HCT116 (cell line): Measurements from ENCODE around the gene FAM228B. TPM values are rescaled to one million over a fixed set of nuclear protein-coding genes. Genes with fewer than 3 reads are reported as not detected.

ENCODE experiments used
- ATAC-seq: fragments of 200-7000 bp; cut with Tn5 transposase; 2 replicates; pipeline ENCODE4 v1.9.1; 2020; ENCODE audit warnings: mild to moderate bottlenecking, moderate library complexity
- BruUV-seq: library from RNA; stranded (reverse); fragments of 400-500 nt; replicated peaks from 2 replicates; lab custom pipeline; 2021; lab: Mats Ljungman, UMichigan
- CTCF ChIA-PET: fragments of 300-600 bp; sonication (Branson Sonifier 250); formaldehyde crosslinking; loops from one replicate; lab custom pipeline; 2021; ENCODE audit warnings: antibody characterized with exemption; lab: Charles Lee
- POLR2A ChIA-PET: fragments of 300-600, 350-600 bp; sonication (Branson Sonifier 250); formaldehyde crosslinking; loops from one replicate; lab custom pipeline; 2021; ENCODE audit warnings: antibody characterized with exemption; lab: Charles Lee
- RAD21 ChIA-PET, 2 experiments: fragments of 300-600 bp; sonication (Branson Sonifier 250); formaldehyde crosslinking; loops; one replicate each; lab custom pipeline; 2023; ENCODE audit warnings: low total read pairs in 2 of 2; ENCODE audit not compliant: uncharacterized antibody in 2 of 2, unreplicated experiment in 2 of 2, low non-redundant PET in 1 of 2; lab: Charles Lee
- DNase-seq: peaks from one replicate; pipeline ENCODE4 v3.0.0-alpha.2; 2010; ENCODE audit warnings: low read depth, low spot score
- H2AFZ ChIP-seq: fragments of 200-600 bp; shearing (Covaris generic), sonication (generic); 2 replicates; pipeline ENCODE4 v1.6.1; 2017; ENCODE audit warnings: low read depth, mixed run types, mixed read lengths, antibody characterized with exemption, low read length; ENCODE audit not compliant: poor library complexity, severe bottlenecking
- H3K27ac ChIP-seq: 2 replicates; pipeline ENCODE4 v1.5.1; 2012; ENCODE audit warnings: low read depth, low read length
- H3K27me3 ChIP-seq: fragments of 200-600 bp; sonication (generic); 2 replicates; pipeline ENCODE4 v1.6.1; 2016; ENCODE audit warnings: mixed run types, low read length, mixed read lengths; ENCODE audit not compliant: insufficient read depth
- H3K36me3 ChIP-seq, 2 experiments: fragments of 200-500 bp in 1 of 2; fragments of 200-600 bp in 1 of 2; sonication (Bioruptor generic) in 1 of 2; sonication (generic) in 1 of 2; 2 replicates each; pipeline versions ENCODE4 v1.5.1 to v1.6.1; 2014 to 2016; ENCODE audit warnings: low read length in 2 of 2, inconsistent platforms in 1 of 2, mixed read lengths in 1 of 2, mixed run types in 1 of 2; ENCODE audit not compliant: insufficient read depth in 2 of 2, control insufficient read depth in 1 of 2
- H3K4me1 ChIP-seq, 2 experiments: fragments of 200-600 bp in 1 of 2; sonication (generic) in 1 of 2; 2 replicates each; pipeline versions ENCODE4 v1.5.1 to v1.6.1; 2012 to 2017; ENCODE audit warnings: low read length in 2 of 2, inconsistent platforms in 1 of 2, mild to moderate bottlenecking in 1 of 2, mixed read lengths in 1 of 2, mixed run types in 1 of 2, moderate library complexity in 1 of 2; ENCODE audit not compliant: insufficient read depth in 2 of 2, control insufficient read depth in 1 of 2
- H3K4me2 ChIP-seq: fragments of 200-600 bp; sonication (generic); 2 replicates; pipeline ENCODE4 v1.6.1; 2017; ENCODE audit warnings: mixed run types, low read length, mixed read lengths
- H3K4me3 ChIP-seq, 2 experiments: fragments of 200-600 bp in 1 of 2; sonication (generic) in 1 of 2; replicated peaks in 1 of 2; 2 replicates each; pipeline ENCODE4 v1.5.1; 2011 to 2016; ENCODE audit warnings: low read length in 2 of 2, control low read depth in 1 of 2, low read depth in 1 of 2, mild to moderate bottlenecking in 1 of 2, mixed read lengths in 1 of 2, mixed run types in 1 of 2
- H3K79me2 ChIP-seq: fragments of 200-600 bp; sonication (generic); 2 replicates; pipeline ENCODE4 v1.6.1; 2017; ENCODE audit warnings: mild to moderate bottlenecking, mixed run types, low read length, moderate library complexity, mixed read lengths; ENCODE audit not compliant: insufficient read depth
- H3K9ac ChIP-seq: fragments of 200-600 bp; sonication (generic); 2 replicates; pipeline ENCODE4 v1.6.1; 2016; ENCODE audit warnings: low read length, mixed read lengths
- H3K9me2 ChIP-seq: fragments of 200-600 bp; sonication (generic), shearing (Covaris generic); 2 replicates; pipeline ENCODE4 v1.6.1; 2017; ENCODE audit warnings: mixed run types, mild to moderate bottlenecking, moderate library complexity; ENCODE audit not compliant: insufficient read depth
- H3K9me3 ChIP-seq, 2 experiments: fragments of 200-500 bp in 1 of 2; fragments of 200-600 bp in 1 of 2; sonication (Bioruptor generic) in 1 of 2; sonication (generic) in 1 of 2; 2 replicates each; pipeline ENCODE4 v1.6.1; 2014 to 2017; ENCODE audit warnings: low read length in 2 of 2, mixed read lengths in 2 of 2, inconsistent platforms in 1 of 2, low read depth in 1 of 2, mild to moderate bottlenecking in 1 of 2, mixed run types in 1 of 2, moderate library complexity in 1 of 2; ENCODE audit not compliant: control insufficient read depth in 1 of 2, insufficient read depth in 1 of 2
- H4K20me1 ChIP-seq: fragments of 200-600 bp; sonication (generic), shearing (Covaris generic); 2 replicates; pipeline ENCODE4 v1.6.1; 2017; ENCODE audit warnings: mixed run types, mild to moderate bottlenecking, moderate library complexity; ENCODE audit not compliant: insufficient read depth
- CEBPB ChIP-seq: IDR thresholded peaks from 2 replicates; pipeline ENCODE4 v1.6.1; 2012; ENCODE audit warnings: low read depth
- FOSL1 ChIP-seq: IDR thresholded peaks from 2 replicates; pipeline ENCODE4 v1.6.1; 2012; ENCODE audit warnings: low read depth
- POLR2AphosphoS5 ChIP-seq: IDR thresholded peaks from 2 replicates; pipeline ENCODE4 v1.6.1; 2011; ENCODE audit warnings: mild to moderate bottlenecking, low read depth, low read length, moderate library complexity
- SIN3A ChIP-seq: IDR thresholded peaks from 2 replicates; pipeline ENCODE4 v1.6.1; 2012; ENCODE audit warnings: low read depth
- intact Hi-C: fragments of 100-400 bp; cut with micrococcal nuclease; formaldehyde crosslinking; loops from 2 replicates; pipeline ENCODE4 v1.10.0; 2022
- total RNA-seq: library from RNA; stranded (reverse); gene quantifications from one replicate; pipeline ENCODE4 v1.2.1, GENCODE V29; 2021; ENCODE audit not compliant: unreplicated experiment

Gene FAM228B
- total RNA-seq, 1 experiment from 2014 or later = 5.6 TPM

- no peak overlapping the region for H3K4me3 ChIP-seq
- DNase-seq (no peak), ATAC-seq (no peak)
- H3K79me2 ChIP-seq = no peaks in the 10 kb centered on the region
- no peak overlapping the region for H3K27ac ChIP-seq
- no peak overlapping the region for H3K4me2 ChIP-seq
- intact Hi-C loops = no loop called here
- CTCF ChIA-PET = no interaction called here
- POLR2A ChIA-PET = no interaction called here
- H3K9me2 ChIP-seq = no peaks in the 10 kb centered on the region
- H3K27me3 ChIP-seq = no peaks in the 10 kb centered on the region
- no peaks in the 10 kb centered on the region for H3K9me3 ChIP-seq
- no peak overlapping the region for H3K9ac ChIP-seq
- no peak overlapping the region for H2AFZ ChIP-seq
- BruUV-seq = no TSS peak
- no peaks in the 10 kb centered on the region for H4K20me1 ChIP-seq
- no peak for TF ChIP-seq FOSL1
- RAD21 ChIA-PET = no interaction called here
- no peaks in the 10 kb centered on the region for H3K4me1 ChIP-seq
- H3K36me3 ChIP-seq = no peaks in the 10 kb centered on the region; a peak in 1 of 4 replicates
Observed at GRCh38 chr2:24211408-24211807, 88.1 kb downstream of the FAM228B start.

DNA sequence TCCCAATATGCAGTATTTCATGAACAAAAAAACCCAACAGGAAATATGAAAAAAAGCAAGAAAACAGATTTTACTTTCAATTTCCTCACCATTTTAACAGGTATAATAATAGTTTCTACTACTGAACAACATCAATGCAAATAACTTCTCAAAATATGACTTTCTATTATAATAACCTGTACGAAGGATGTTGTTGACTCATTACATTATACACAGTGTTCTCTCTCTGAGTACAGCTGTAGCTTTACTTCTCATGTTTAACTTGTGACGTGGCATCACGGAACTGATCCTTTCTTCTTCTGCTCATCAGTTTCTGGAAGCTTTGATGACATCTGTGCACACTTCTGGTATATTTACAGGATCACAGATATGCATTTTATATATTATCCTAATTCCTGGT, 91.6 kb downstream of the FAM228B start:
- H3K4me2 ChIP-seq = no peak overlapping the region
- no peaks in the 10 kb centered on the region for H3K9me3 ChIP-seq
- H2AFZ ChIP-seq = no peak overlapping the region
- TF ChIP-seq CEBPB (no peak), SIN3A (no peak), POLR2AphosphoS5 (no peak)
- TF ChIP-seq, all 23 proteins: peak for 0
- no peak overlapping the region for H3K27ac ChIP-seq
- RAD21 ChIA-PET = no interaction called here
- no peaks in the 10 kb centered on the region for H3K79me2 ChIP-seq
- no peaks in the 10 kb centered on the region for H3K27me3 ChIP-seq
- H3K4me1 ChIP-seq = no peaks in the 10 kb centered on the region
- H4K20me1 ChIP-seq = no peaks in the 10 kb centered on the region
- H3K9me2 ChIP-seq = no peaks in the 10 kb centered on the region
- intact Hi-C loops = no loop called here
- no peaks in the 10 kb centered on the region; a peak in 1 of 4 replicates for H3K36me3 ChIP-seq
- POLR2A ChIA-PET = no interaction called here
- ATAC-seq = no peak
- H3K9ac ChIP-seq = no peak overlapping the region
- DNase-seq = no peak
- BruUV-seq = no TSS peak
- CTCF ChIA-PET = no interaction called here
- H3K4me3 ChIP-seq = no peak overlapping the region

Other genes starting within 250 kb of the FAM228B start
- gene ATAD2B, start 196.3 kb upstream of the FAM228B start, total RNA-seq = 9.6 TPM
- 14.1 TPM for gene UBXN2A, start 183.0 kb upstream of the FAM228B start, total RNA-seq
- gene MFSD2B, start 113.4 kb upstream of the FAM228B start, total RNA-seq = 0.39 TPM
- gene WDCP, start 76.1 kb upstream of the FAM228B start, total RNA-seq = 19.9 TPM
- 11.8 TPM for gene FKBP1B, start 73.7 kb upstream of the FAM228B start, total RNA-seq
- gene SF3B6, start 47.1 kb upstream of the FAM228B start, total RNA-seq = 129 TPM
- 20.1 TPM for gene TP53I3, start 38.6 kb upstream of the FAM228B start, total RNA-seq
- gene PFN4, start 135 bp upstream of the FAM228B start, total RNA-seq = not detected
- gene FAM228A, start 51.6 kb downstream of the FAM228B start, total RNA-seq = not detected
- 26.5 TPM for gene ITSN2, start 237.1 kb downstream of the FAM228B start, total RNA-seq